IMR-90 (cell line): ENCODE data around the gene MSMO1. TPM values are rescaled to one million over a fixed set of nuclear protein-coding genes. Genes with fewer than 3 reads are reported as not detected.

Source experiments
- ATAC-seq: fragments of 200-7000 bp; cut with Tn5 transposase; 2 replicates; pipeline ENCODE4 v1.9.1; 2020; ENCODE audit warnings: low read depth, mild to moderate bottlenecking, moderate library complexity
- BruUV-seq: library from RNA; stranded (reverse); fragments of 400-500 nt; replicated peaks from 2 replicates; lab custom pipeline; 2021; lab: Mats Ljungman, UMichigan
- CTCF ChIA-PET: fragments of 300-600 bp; formaldehyde crosslinking; extraction: SDS; loops from one replicate; lab custom pipeline; 2021; ENCODE audit warnings: antibody characterized with exemption; lab: Yijun Ruan, JAX
- POLR2A ChIA-PET: fragments of 300-600 bp; sonication (Branson Sonifier 250); formaldehyde crosslinking; loops from one replicate; lab custom pipeline; 2022; ENCODE audit warnings: antibody characterized with exemption; ENCODE audit not compliant: unreplicated experiment; lab: Charles Lee
- DNase-seq: peaks from one replicate; pipeline ENCODE4 v3.0.0; 2013
- H2AFZ ChIP-seq: replicated peaks from 2 replicates; pipeline ENCODE3; 2013; ENCODE audit warnings: low read length, mild to moderate bottlenecking; ENCODE audit not compliant: poor library complexity
- H2AK5ac ChIP-seq: 2 replicates; pipeline ENCODE4 v1.6.1; 2013; ENCODE audit warnings: low read depth, low read length, inconsistent platforms
- H2AK9ac ChIP-seq: replicated peaks from 2 replicates; pipeline ENCODE3; 2013; ENCODE audit warnings: mild to moderate bottlenecking, low read depth, low read length, moderate library complexity; ENCODE audit not compliant: poor library complexity
- H2BK120ac ChIP-seq: 2 replicates; pipeline ENCODE4 v1.6.1; 2013; ENCODE audit warnings: low read depth, low read length, inconsistent platforms
- H2BK15ac ChIP-seq: 3 replicates; pipeline ENCODE4 v1.6.1; 2013; ENCODE audit warnings: low read depth, low read length, inconsistent platforms
- H2BK20ac ChIP-seq: 2 replicates; pipeline ENCODE4 v1.6.1; 2013; ENCODE audit warnings: low read depth, mild to moderate bottlenecking, inconsistent platforms, low read length, moderate library complexity
- H2BK5ac ChIP-seq: 2 replicates; pipeline ENCODE4 v1.6.1; 2013; ENCODE audit warnings: mild to moderate bottlenecking, low read depth, low read length, inconsistent platforms; ENCODE audit not compliant: poor library complexity, severe bottlenecking
- H3K14ac ChIP-seq: replicated peaks from 2 replicates; pipeline ENCODE4 v1.6.1; 2013; ENCODE audit warnings: low read depth, low read length, inconsistent platforms
- H3K18ac ChIP-seq: 2 replicates; pipeline ENCODE4 v1.6.1; 2013; ENCODE audit warnings: low read depth, low read length, control low read depth
- H3K23ac ChIP-seq: 2 replicates; pipeline ENCODE4 v1.6.1; 2013; ENCODE audit warnings: low read depth, low read length, inconsistent platforms
- H3K27ac ChIP-seq: 2 replicates; pipeline ENCODE4 v1.5.1; 2013; ENCODE audit warnings: mild to moderate bottlenecking, control low read depth, low read length; ENCODE audit not compliant: insufficient read depth
- H3K27me3 ChIP-seq: 2 replicates; pipeline ENCODE4 v1.6.1; 2013; ENCODE audit warnings: low read length; ENCODE audit not compliant: control insufficient read depth, insufficient read depth
- H3K36me3 ChIP-seq: 2 replicates; pipeline ENCODE4 v1.6.1; 2013; ENCODE audit warnings: low read length, mixed read lengths; ENCODE audit not compliant: control insufficient read depth, insufficient read depth
- H3K4ac ChIP-seq: 2 replicates; pipeline ENCODE4 v1.6.1; 2013; ENCODE audit warnings: low read depth, low read length, inconsistent platforms
- H3K4me1 ChIP-seq: 2 replicates; pipeline ENCODE4 v1.6.1; 2013; ENCODE audit warnings: low read length, mixed read lengths; ENCODE audit not compliant: control insufficient read depth, insufficient read depth
- H3K4me2 ChIP-seq: 2 replicates; pipeline ENCODE4 v1.6.1; 2013; ENCODE audit warnings: low read depth, mild to moderate bottlenecking, control low read depth, low read length, moderate library complexity
- H3K4me3 ChIP-seq: 2 replicates; pipeline ENCODE4 v1.5.1; 2013; ENCODE audit warnings: low read depth, mild to moderate bottlenecking, control low read depth, low read length, moderate library complexity; ENCODE audit not compliant: insufficient read depth
- H3K56ac ChIP-seq: 2 replicates; pipeline ENCODE4 v1.6.1; 2013; ENCODE audit warnings: low read length, inconsistent platforms; ENCODE audit not compliant: insufficient read depth; ENCODE audit errors: extremely low read depth
- H3K79me1 ChIP-seq, 2 experiments: 2 replicates each; pipeline ENCODE4 v1.6.1; 2013; ENCODE audit warnings: low read length in 2 of 2, inconsistent platforms in 1 of 2, low read depth in 1 of 2
- H3K9ac ChIP-seq: 2 replicates; pipeline ENCODE4 v1.6.1; 2013; ENCODE audit warnings: low read depth, low read length, control low read depth
- H3K9me1 ChIP-seq: 2 replicates; pipeline ENCODE4 v1.6.1; 2013; ENCODE audit warnings: low read length, inconsistent platforms; ENCODE audit not compliant: insufficient read depth
- H3K9me3 ChIP-seq: 2 replicates; pipeline ENCODE4 v1.6.1; 2013; ENCODE audit warnings: low read length; ENCODE audit not compliant: control insufficient read depth, insufficient read depth
- H4K20me1 ChIP-seq: 2 replicates; pipeline ENCODE4 v1.6.1; 2013; ENCODE audit warnings: low read length, inconsistent platforms; ENCODE audit not compliant: insufficient read depth
- H4K5ac ChIP-seq: 2 replicates; pipeline ENCODE4 v1.6.1; 2013; ENCODE audit warnings: mild to moderate bottlenecking, low read depth, low read length, control low read depth
- H4K8ac ChIP-seq, 2 experiments: 2 replicates each; pipeline ENCODE4 v1.6.1; 2013; ENCODE audit warnings: low read depth in 2 of 2, low read length in 2 of 2, control low read depth in 1 of 2, inconsistent platforms in 1 of 2
- H4K91ac ChIP-seq: 2 replicates; pipeline ENCODE4 v1.6.1; 2013; ENCODE audit warnings: low read depth, low read length, inconsistent platforms; ENCODE audit not compliant: insufficient read depth
- BHLHE40 ChIP-seq: fragments of 150-350 bp; IDR thresholded peaks from 2 replicates; pipeline ENCODE4 v1.6.1; 2016; ENCODE audit warnings: mild to moderate bottlenecking, low read depth, low read length
- CEBPB ChIP-seq: IDR thresholded peaks from 2 replicates; pipeline ENCODE4 v1.6.1; 2012; ENCODE audit warnings: low read depth, low read length, improper control_type of control experiment
- CHD1 ChIP-seq: IDR thresholded peaks from 2 replicates; pipeline ENCODE4 v1.6.1; 2012; ENCODE audit warnings: low read depth, low read length, improper control_type of control experiment
- FOS ChIP-seq: fragments of 150-350 bp; IDR thresholded peaks from 2 replicates; pipeline ENCODE4 v1.6.1; 2016; ENCODE audit warnings: low read depth, low read length
- MAZ ChIP-seq: IDR thresholded peaks from 2 replicates; pipeline ENCODE4 v1.6.1; 2012; ENCODE audit warnings: low read depth, mild to moderate bottlenecking, low read length, improper control_type of control experiment, moderate library complexity, borderline replicate concordance
- MXI1 ChIP-seq: IDR thresholded peaks from 2 replicates; pipeline ENCODE4 v1.6.1; 2012; ENCODE audit warnings: low read depth, mild to moderate bottlenecking, low read length, moderate library complexity, borderline replicate concordance
- NFE2L2 ChIP-seq: fragments of 150-350 bp; IDR thresholded peaks from 2 replicates; pipeline ENCODE4 v1.6.1; 2016; ENCODE audit warnings: low read depth, mild to moderate bottlenecking, low read length
- POLR2A ChIP-seq: IDR thresholded peaks from 2 replicates; pipeline ENCODE4 v1.6.1; 2012; ENCODE audit warnings: mild to moderate bottlenecking, low read depth, low read length
- RAD21 ChIP-seq: IDR thresholded peaks from 2 replicates; pipeline ENCODE4 v1.6.1; 2012; ENCODE audit warnings: low read length, improper control_type of control experiment
- RCOR1 ChIP-seq: IDR thresholded peaks from 2 replicates; pipeline ENCODE4 v1.6.1; 2012; ENCODE audit warnings: mild to moderate bottlenecking, low read length, improper control_type of control experiment; ENCODE audit not compliant: insufficient replicate concordance
- RFX5 ChIP-seq: IDR thresholded peaks from 2 replicates; pipeline ENCODE4 v1.8.0; 2012; ENCODE audit warnings: low read depth, mild to moderate bottlenecking, low read length, moderate library complexity
- SMC3 ChIP-seq: fragments of 150-350 bp; IDR thresholded peaks from 2 replicates; pipeline ENCODE4 v1.6.1; 2016; ENCODE audit warnings: low read depth, mild to moderate bottlenecking, antibody characterized with exemption, low read length, moderate library complexity
- WGBS, 2 experiments: methylation state at CpG; one replicate each; pipeline versions ENCODE4 v1.1.5 to v1.1.7; 2013; ENCODE audit warnings: missing lambda C conversion rate in 2 of 2; ENCODE audit not compliant: insufficient read length in 1 of 2; ENCODE audit errors: extremely low coverage in 2 of 2; 5-methylcytosine and 5-hydroxymethylcytosine counted together
- dilution Hi-C: fragments of 300-500 bp; cut with HindIII; formaldehyde crosslinking; loops from one replicate; pipeline ENCODE4 v1.14.3; 2018; ENCODE audit warnings: low sequenced_read_pairs; ENCODE audit not compliant: unreplicated experiment
- in situ Hi-C: fragments of 300-500 bp; cut with MboI; formaldehyde crosslinking; loops from 3 replicates; pipeline ENCODE4 v1.14.3; 2019; ENCODE audit warnings: low sequenced_read_pairs, inconsistent platforms, mixed read lengths
- intact Hi-C: fragments of 100-400 bp; cut with micrococcal nuclease; formaldehyde crosslinking; loops from 2 replicates; pipeline ENCODE4 v1.10.0; 2022
- polyA plus RNA-seq, 3 experiments: library from polyadenylated mRNA; depleted of rRNA; stranded (reverse); fragments of >200 nt; gene quantifications; 2 replicates each; pipeline ENCODE4 v1.2.3, GENCODE V29; 2012; ENCODE audit warnings: low replicate concordance in 1 of 3
- total RNA-seq: library from RNA; depleted of rRNA; stranded (reverse); fragments of >200 nt; gene quantifications from 2 replicates; pipeline ENCODE4 v1.2.3, GENCODE V29; 2012
- TF ChIP-seq, protein P1 (sequence below): fragments of 150-350 bp; IDR thresholded peaks from 2 replicates; pipeline ENCODE4 v1.6.1; 2017; ENCODE audit warnings: mild to moderate bottlenecking, antibody characterized with exemption, low read length, low read depth
- TF ChIP-seq, protein P2 (sequence below): conservative IDR thresholded peaks from 2 replicates; pipeline ENCODE4 v1.5.1; 2012; ENCODE audit warnings: mild to moderate bottlenecking, low read depth, low read length, improper control_type of control experiment
- TF ChIP-seq, protein P3 (sequence below): fragments of 150-350 bp; IDR thresholded peaks from 2 replicates; pipeline ENCODE4 v1.6.1; 2016; ENCODE audit warnings: low read depth, mild to moderate bottlenecking, low read length, moderate library complexity, borderline replicate concordance

The MSMO1 gene
- total and polyA plus RNA-seq, 2 of the 4 experiments (the other 2 are of a cell fraction) = 40.1 to 42.1 TPM

DNA sequence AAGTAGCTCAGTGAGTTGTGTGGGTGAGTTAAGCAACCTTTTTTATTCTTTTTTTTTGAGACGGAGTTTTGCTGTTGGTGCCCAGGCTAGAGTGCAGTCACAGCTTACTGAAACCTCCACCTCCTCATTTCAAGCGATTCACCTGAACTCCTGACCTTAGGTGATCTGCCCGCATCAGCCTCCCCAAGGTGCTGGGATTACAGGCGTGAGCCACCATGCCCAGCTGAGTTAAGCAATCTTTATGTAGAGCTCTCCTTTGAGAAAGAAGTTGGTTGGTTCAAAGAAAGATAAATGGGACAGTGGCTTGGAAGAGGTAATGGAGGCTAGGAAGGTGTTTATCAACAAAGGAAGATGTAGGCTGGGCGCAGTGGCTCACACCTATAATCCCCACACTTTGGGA is 3.2 kb downstream of the MSMO1 start:
- no TSS peak for BruUV-seq
- H2AFZ ChIP-seq = no peak overlapping the region
- DNase-seq = no peak
- no peak overlapping the region for H2BK5ac ChIP-seq
- H3K9me1 ChIP-seq = 0 out of 2 replicates have a peak, but pooled peaks cover 4% of the 10 kb centered on the region
- no peaks in the 10 kb centered on the region for H3K9me3 ChIP-seq
- H2BK120ac ChIP-seq = no peak overlapping the region
- no peak overlapping the region for H4K91ac ChIP-seq
- no peak overlapping the region for H3K23ac ChIP-seq
- no peak overlapping the region for H3K9ac ChIP-seq
- no peak overlapping the region for H3K18ac ChIP-seq
- H3K56ac ChIP-seq = no peak overlapping the region
- H2AK9ac ChIP-seq = no peak overlapping the region
- no peak overlapping the region for H3K27ac ChIP-seq
- H3K36me3 ChIP-seq = no peaks in the 10 kb centered on the region
- H3K14ac ChIP-seq = no peak overlapping the region
- H3K4me1 ChIP-seq = peaks cover 3% of the 10 kb centered on the region; the same call in 1 of the 2 replicates
- in situ Hi-C loops = loop anchor here (25.0 kb wide), 1 partner anchor 118 kb away; the partner anchor contains the start of gene KLHL2
- H4K5ac ChIP-seq = no peak overlapping the region
- no CpG with 5 or more reads among the region's 5 CpGs for WGBS, 2 experiments
- H2BK20ac ChIP-seq = no peak overlapping the region
- H2AK5ac ChIP-seq = no peak overlapping the region
- no peak overlapping the region for H3K4ac ChIP-seq
- ChIA-PET CTCF (no interaction called here), POLR2A (no interaction called here)
- TF ChIP-seq NFE2L2 (no peak), RFX5 (no peak), FOS (no peak), BHLHE40 (no peak), RCOR1 (no peak), RAD21 (no peak), SMC3 (no peak), MXI1 (no peak), CEBPB (no peak), CHD1 (no peak), MAZ (no peak), POLR2A (no peak)
- TF ChIP-seq, protein P1, sequence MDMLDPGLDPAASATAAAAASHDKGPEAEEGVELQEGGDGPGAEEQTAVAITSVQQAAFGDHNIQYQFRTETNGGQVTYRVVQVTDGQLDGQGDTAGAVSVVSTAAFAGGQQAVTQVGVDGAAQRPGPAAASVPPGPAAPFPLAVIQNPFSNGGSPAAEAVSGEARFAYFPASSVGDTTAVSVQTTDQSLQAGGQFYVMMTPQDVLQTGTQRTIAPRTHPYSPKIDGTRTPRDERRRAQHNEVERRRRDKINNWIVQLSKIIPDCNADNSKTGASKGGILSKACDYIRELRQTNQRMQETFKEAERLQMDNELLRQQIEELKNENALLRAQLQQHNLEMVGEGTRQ = no peak
- TF ChIP-seq, protein P2, sequence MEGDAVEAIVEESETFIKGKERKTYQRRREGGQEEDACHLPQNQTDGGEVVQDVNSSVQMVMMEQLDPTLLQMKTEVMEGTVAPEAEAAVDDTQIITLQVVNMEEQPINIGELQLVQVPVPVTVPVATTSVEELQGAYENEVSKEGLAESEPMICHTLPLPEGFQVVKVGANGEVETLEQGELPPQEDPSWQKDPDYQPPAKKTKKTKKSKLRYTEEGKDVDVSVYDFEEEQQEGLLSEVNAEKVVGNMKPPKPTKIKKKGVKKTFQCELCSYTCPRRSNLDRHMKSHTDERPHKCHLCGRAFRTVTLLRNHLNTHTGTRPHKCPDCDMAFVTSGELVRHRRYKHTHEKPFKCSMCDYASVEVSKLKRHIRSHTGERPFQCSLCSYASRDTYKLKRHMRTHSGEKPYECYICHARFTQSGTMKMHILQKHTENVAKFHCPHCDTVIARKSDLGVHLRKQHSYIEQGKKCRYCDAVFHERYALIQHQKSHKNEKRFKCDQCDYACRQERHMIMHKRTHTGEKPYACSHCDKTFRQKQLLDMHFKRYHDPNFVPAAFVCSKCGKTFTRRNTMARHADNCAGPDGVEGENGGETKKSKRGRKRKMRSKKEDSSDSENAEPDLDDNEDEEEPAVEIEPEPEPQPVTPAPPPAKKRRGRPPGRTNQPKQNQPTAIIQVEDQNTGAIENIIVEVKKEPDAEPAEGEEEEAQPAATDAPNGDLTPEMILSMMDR = no peak
- TF ChIP-seq, protein P3, sequence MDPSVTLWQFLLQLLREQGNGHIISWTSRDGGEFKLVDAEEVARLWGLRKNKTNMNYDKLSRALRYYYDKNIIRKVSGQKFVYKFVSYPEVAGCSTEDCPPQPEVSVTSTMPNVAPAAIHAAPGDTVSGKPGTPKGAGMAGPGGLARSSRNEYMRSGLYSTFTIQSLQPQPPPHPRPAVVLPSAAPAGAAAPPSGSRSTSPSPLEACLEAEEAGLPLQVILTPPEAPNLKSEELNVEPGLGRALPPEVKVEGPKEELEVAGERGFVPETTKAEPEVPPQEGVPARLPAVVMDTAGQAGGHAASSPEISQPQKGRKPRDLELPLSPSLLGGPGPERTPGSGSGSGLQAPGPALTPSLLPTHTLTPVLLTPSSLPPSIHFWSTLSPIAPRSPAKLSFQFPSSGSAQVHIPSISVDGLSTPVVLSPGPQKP = no peak
- dilution Hi-C loops = no loop called here
- H2BK15ac ChIP-seq = no peak overlapping the region
- peaks cover 10 to 26% of the 10 kb centered on the region in 2 experiments for H3K79me1 ChIP-seq
- no peak for ATAC-seq
- no peak overlapping the region for H3K4me3 ChIP-seq
- H3K27me3 ChIP-seq = no peaks in the 10 kb centered on the region
- intact Hi-C loops = no loop called here
- H3K4me2 ChIP-seq = no peak overlapping the region
- H4K20me1 ChIP-seq = no peaks in the 10 kb centered on the region
- H4K8ac ChIP-seq = no peak overlapping the region
